Activated CD4-positive, alpha-beta memory T cell treated with anti-CD3 and anti-CD28 coated beads, Interleukin-2, amount 10 ng/mL, durations not matched to agents 7 days and 5 days (primary cell): Measurements from ENCODE around the gene MRPS35. TPM values are rescaled to one million over a fixed set of nuclear protein-coding genes. Genes with fewer than 3 reads are reported as not detected.

Experiments
- total RNA-seq, 2 experiments: library from RNA; stranded (reverse); gene quantifications; one replicate each; pipeline ENCODE4 v1.2.3, GENCODE V29; 2021

MRPS35 gene
- total RNA-seq, 2 experiments from 2014 or later = 30.9 to 31.8 TPM

Other genes starting within 250 kb of the MRPS35 start
- gene PPFIBP1, start 186.6 kb upstream of the MRPS35 start, total RNA-seq = 1 to 10 TPM; 7.3 to 9.7 TPM
- gene REP15, start 14.4 kb upstream of the MRPS35 start, total RNA-seq = not detected
- 10 to 100 TPM in 1 of 2 experiments, 1 to 10 TPM in 1; 8.1 to 10.1 TPM for gene KLHL42, start 69.4 kb downstream of the MRPS35 start, total RNA-seq
- gene MANSC4, start 69.4 kb downstream of the MRPS35 start, total RNA-seq = not detected